SU-DHL-6 (cell line): Measurements from ENCODE around the gene YIPF5.

Experiments
- H2AFZ ChIP-seq: fragments of 200-600 bp; sonication (generic); 2 replicates; pipeline ENCODE4 v1.6.1; 2014; ENCODE audit warnings: low read depth, mild to moderate bottlenecking, moderate library complexity, mixed read lengths, antibody characterized with exemption, low read length; ENCODE audit not compliant: severe bottlenecking
- H3F3A ChIP-seq: fragments of 200-600 bp; shearing (Covaris generic); 2 replicates; pipeline ENCODE4 v1.6.0; 2016; ENCODE audit warnings: antibody characterized with exemption, mild to moderate bottlenecking; ENCODE audit not compliant: insufficient read depth
- H3K27ac ChIP-seq: fragments of 200-600 bp; sonication (generic); 2 replicates; pipeline ENCODE4 v1.5.1; 2016; ENCODE audit warnings: low read depth, mild to moderate bottlenecking, low read length, moderate library complexity, mixed read lengths
- H3K27me3 ChIP-seq: fragments of 200-600 bp; sonication (generic), shearing (Covaris generic); 2 replicates; pipeline ENCODE4 v1.6.0; 2014; ENCODE audit warnings: mild to moderate bottlenecking, low read length
- H3K36me3 ChIP-seq: fragments of 200-600 bp; sonication (generic); 2 replicates; pipeline ENCODE4 v1.6.1; 2014; ENCODE audit warnings: mild to moderate bottlenecking, low read length, mixed read lengths
- H3K4me2 ChIP-seq: fragments of 300-600, 200-600 bp; shearing (Covaris generic), sonication (generic); 2 replicates; pipeline ENCODE4 v1.6.0; 2014; ENCODE audit warnings: low read length, low read depth, mild to moderate bottlenecking; ENCODE audit not compliant: poor library complexity, severe bottlenecking
- H3K4me3 ChIP-seq: fragments of 200-600 bp; sonication (generic); 2 replicates; pipeline ENCODE4 v1.5.1; 2014; ENCODE audit warnings: antibody characterized with exemption, low read length, mild to moderate bottlenecking, mixed read lengths; ENCODE audit not compliant: insufficient read depth, poor library complexity, severe bottlenecking
- H3K79me2 ChIP-seq: fragments of 200-600 bp; sonication (generic); 2 replicates; pipeline ENCODE4 v1.6.1; 2014; ENCODE audit warnings: mild to moderate bottlenecking, low read length, moderate library complexity; ENCODE audit not compliant: insufficient read depth
- H3K9ac ChIP-seq: fragments of 200-600 bp; sonication (generic); 2 replicates; pipeline ENCODE4 v1.7.0; 2014; ENCODE audit warnings: mild to moderate bottlenecking, low read length
- H3K9me2 ChIP-seq: fragments of 200-600 bp; sonication (generic); replicated peaks from 2 replicates; pipeline ENCODE4 v1.6.1; 2014; ENCODE audit warnings: low read length; ENCODE audit not compliant: insufficient read depth
- H3K9me3 ChIP-seq: fragments of 200-600 bp; sonication (generic); 2 replicates; pipeline ENCODE4 v1.6.1; 2014; ENCODE audit warnings: low read length, mixed read lengths; ENCODE audit not compliant: insufficient read depth
- H4K20me1 ChIP-seq: fragments of 200-600 bp; sonication (generic); 2 replicates; pipeline ENCODE4 v1.6.1; 2014; ENCODE audit warnings: low read depth, mild to moderate bottlenecking, antibody characterized with exemption, low read length, moderate library complexity, mixed read lengths
- EZH2phosphoT487 ChIP-seq: fragments of 200-600 bp; sonication (generic), shearing (Covaris generic); conservative IDR thresholded peaks from 2 replicates; pipeline ENCODE4 v1.6.1; 2018; ENCODE audit warnings: mild to moderate bottlenecking, antibody characterized with exemption, low read length, moderate library complexity, mixed read lengths
- TF ChIP-seq, protein P1 (sequence below): fragments of 200-600 bp; sonication (generic); IDR thresholded peaks from one replicate; pipeline ENCODE4 v1.5.1; 2017; ENCODE audit warnings: antibody characterized with exemption, mild to moderate bottlenecking, low read length, moderate library complexity; ENCODE audit not compliant: insufficient read depth, poor library complexity, severe bottlenecking

The YIPF5 gene

DNA sequence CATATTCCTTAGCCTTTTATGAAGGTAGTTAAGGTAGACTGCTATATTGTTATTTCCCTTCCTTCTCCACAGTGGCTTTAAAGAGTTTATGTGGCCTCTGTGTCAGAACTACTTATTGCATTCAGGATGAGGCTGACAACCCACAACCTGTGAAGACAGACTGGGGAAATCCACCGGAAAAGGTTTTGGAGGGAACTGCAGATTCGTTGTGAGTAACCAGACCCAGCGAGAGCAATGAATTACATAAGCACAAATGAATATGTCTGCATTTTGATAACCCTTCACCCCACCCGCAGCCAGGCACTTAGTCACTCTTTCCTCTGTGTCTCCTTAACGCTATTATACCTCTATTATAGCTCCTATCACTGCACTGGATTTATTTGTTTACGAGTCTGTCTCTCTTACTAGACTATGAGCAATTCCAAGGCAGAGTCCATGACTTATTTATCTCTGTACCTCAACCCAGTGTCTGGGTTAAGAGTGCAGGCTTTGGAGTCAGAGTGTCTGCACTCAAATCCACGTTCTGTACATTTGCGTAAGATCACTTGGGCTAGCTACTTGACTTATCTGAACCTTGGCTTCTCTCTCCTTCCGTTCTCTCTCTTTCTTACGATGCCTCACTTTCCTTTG, 19.5 kb upstream of the YIPF5 start:
- Histone ChIP-seq H3K9me3 (no peaks in the 10 kb centered on the region), H3K9me2 (no peaks in the 10 kb centered on the region), H3K79me2 (no peaks in the 10 kb centered on the region), H3K4me2 (peak overlapping the region; percentile 78), H3F3A (peaks cover 52% of the 10 kb centered on the region), H4K20me1 (no peaks in the 10 kb centered on the region), H3K27me3 (no peaks in the 10 kb centered on the region), H3K36me3 (no peaks in the 10 kb centered on the region), H3K27ac (peak overlapping the region; percentile 97), H2AFZ (no peak overlapping the region), H3K9ac (peak overlapping the region; percentile 55), H3K4me3 (no peak overlapping the region)
- TF ChIP-seq, protein P1, sequence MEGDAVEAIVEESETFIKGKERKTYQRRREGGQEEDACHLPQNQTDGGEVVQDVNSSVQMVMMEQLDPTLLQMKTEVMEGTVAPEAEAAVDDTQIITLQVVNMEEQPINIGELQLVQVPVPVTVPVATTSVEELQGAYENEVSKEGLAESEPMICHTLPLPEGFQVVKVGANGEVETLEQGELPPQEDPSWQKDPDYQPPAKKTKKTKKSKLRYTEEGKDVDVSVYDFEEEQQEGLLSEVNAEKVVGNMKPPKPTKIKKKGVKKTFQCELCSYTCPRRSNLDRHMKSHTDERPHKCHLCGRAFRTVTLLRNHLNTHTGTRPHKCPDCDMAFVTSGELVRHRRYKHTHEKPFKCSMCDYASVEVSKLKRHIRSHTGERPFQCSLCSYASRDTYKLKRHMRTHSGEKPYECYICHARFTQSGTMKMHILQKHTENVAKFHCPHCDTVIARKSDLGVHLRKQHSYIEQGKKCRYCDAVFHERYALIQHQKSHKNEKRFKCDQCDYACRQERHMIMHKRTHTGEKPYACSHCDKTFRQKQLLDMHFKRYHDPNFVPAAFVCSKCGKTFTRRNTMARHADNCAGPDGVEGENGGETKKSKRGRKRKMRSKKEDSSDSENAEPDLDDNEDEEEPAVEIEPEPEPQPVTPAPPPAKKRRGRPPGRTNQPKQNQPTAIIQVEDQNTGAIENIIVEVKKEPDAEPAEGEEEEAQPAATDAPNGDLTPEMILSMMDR = no peak

DNA sequence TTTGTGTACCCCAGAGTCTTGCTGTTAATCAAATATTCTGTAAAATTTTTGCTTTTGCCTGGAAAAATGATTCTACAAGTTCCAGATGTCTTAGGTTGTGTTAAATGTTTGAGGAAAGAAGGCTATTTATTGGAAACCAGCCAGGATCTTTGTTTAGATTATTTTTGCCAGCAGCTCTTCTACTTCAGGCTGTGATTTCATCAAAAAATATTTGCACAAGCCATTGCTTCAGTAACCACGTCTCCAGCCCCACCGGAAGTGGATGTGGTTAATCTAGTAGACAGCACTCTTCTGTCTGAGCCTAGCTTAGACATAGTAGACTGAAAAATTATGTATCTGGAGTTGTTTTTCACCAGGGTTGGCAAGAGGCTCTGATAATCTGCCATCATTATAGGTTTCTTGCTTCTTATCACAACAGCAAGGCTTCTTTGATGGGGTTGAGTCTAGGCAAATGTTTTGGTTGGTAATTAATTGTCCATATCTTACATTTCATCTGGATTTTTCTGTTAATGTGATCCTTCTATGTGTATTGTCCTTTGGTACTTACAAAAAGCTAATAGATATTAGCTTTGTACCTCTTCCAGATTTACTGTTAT, 17.3 kb upstream of the YIPF5 start:
- Histone ChIP-seq H3K4me2 (peak overlapping the region; percentile 80), H3K4me3 (peak overlapping the region; percentile 21), H3K27ac (peak overlapping the region; percentile 97)

DNA sequence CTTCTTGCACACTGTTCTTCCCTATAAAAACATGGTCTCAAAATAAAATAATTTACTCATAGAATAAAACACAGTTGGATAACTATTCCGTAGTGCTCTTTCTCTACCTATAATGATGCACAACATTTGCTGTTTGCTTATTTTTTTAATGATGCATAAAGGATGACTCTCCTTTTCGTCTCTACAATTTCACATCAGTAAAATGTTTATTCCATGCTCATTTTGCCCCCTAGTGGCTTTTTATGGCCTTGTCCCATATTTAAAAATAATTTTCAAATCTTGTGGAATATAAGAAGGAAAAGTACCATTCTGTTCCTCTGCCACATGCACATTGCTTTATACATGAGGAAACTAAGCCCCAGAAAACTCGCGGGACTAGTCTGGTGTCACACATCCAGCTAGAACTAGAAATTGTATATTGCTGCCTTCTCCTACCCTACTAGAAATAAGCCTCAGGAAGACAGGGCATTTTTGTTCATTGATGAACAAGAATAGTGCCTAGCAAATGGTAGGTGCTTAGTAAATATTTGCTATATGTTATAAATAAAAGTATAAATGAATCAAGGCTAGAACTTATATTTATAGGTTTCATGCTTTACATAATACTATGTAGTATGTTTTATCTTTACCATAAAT, 12.9 kb upstream of the YIPF5 start:
- Histone ChIP-seq H3K27ac (peak overlapping the region; percentile 97; the same call in 1 of the 2 replicates), H3K4me3 (no peak overlapping the region), H3K9me3 (no peaks in the 10 kb centered on the region), H4K20me1 (no peaks in the 10 kb centered on the region), H3K4me2 (peak overlapping the region; percentile 23), H3K79me2 (no peaks in the 10 kb centered on the region), H2AFZ (peak overlapping the region; percentile 9), H3K9me2 (no peaks in the 10 kb centered on the region), H3K27me3 (no peaks in the 10 kb centered on the region), H3F3A (peaks cover 21% of the 10 kb centered on the region), H3K36me3 (no peaks in the 10 kb centered on the region), H3K9ac (no peak overlapping the region)
- TF ChIP-seq, protein P1 = peak; percentile 70
- no peak for TF ChIP-seq EZH2phosphoT487

More for the DNA sequence above, 17.3 kb upstream of the YIPF5 start:
- no peaks in the 10 kb centered on the region for H3K79me2 ChIP-seq
- TF ChIP-seq, protein P1 = no peak
- TF ChIP-seq EZH2phosphoT487 = no peak
- H3K9me3 ChIP-seq = no peaks in the 10 kb centered on the region
- peaks cover 52% of the 10 kb centered on the region for H3F3A ChIP-seq
- no peaks in the 10 kb centered on the region for H4K20me1 ChIP-seq
- H3K27me3 ChIP-seq = no peaks in the 10 kb centered on the region
- H3K9ac ChIP-seq = peak overlapping the region; percentile 55
- no peaks in the 10 kb centered on the region for H3K36me3 ChIP-seq
- H3K9me2 ChIP-seq = no peaks in the 10 kb centered on the region
- peak overlapping the region; percentile 8 for H2AFZ ChIP-seq
